HG03565 (cell line): ENCODE results near the gene CYP19A1.
"Not testable (repeated sequence)": the region's sequence is repeated elsewhere in the genome, so short reads cannot be mapped to it uniquely, and the experiment has no call there.

Experiments used
- ATAC-seq: cut with Tn5 transposase; IDR thresholded peaks from one replicate; pipeline ENCODE4 v1.9.1; 2021; ENCODE audit warnings: mild to moderate bottlenecking, moderate library complexity; ENCODE audit not compliant: unreplicated experiment

Gene CYP19A1

GRCh38 chr15:51188791-51189190 is 149.6 kb downstream of the CYP19A1 start:
- ATAC-seq: not testable (repeated sequence)

- ATAC-seq: no peak
Measured at GRCh38 chr15:51186891-51187290, 151.5 kb downstream of the CYP19A1 start.

GRCh38 chr15:51186181-51186705 is 152.2 kb downstream of the CYP19A1 start:
- ATAC-seq: no peak

GRCh38 chr15:51185213-51186159 is 152.9 kb downstream of the CYP19A1 start:
- ATAC-seq: no peak

GRCh38 chr15:51184627-51185026 is 153.8 kb downstream of the CYP19A1 start:
- ATAC-seq: no peak

- ATAC-seq: no peak
Measured at GRCh38 chr15:51183076-51183475, 155.3 kb downstream of the CYP19A1 start.

- no peak for ATAC-seq
Measured at GRCh38 chr15:51181905-51182304, 156.5 kb downstream of the CYP19A1 start.

GRCh38 chr15:51181221-51181620 is 157.2 kb downstream of the CYP19A1 start:
- no peak for ATAC-seq

GRCh38 chr15:51180534-51180933 is 157.9 kb downstream of the CYP19A1 start:
- ATAC-seq: no peak

GRCh38 chr15:51180011-51180410 is 158.4 kb downstream of the CYP19A1 start:
- ATAC-seq: no peak

GRCh38 chr15:51172193-51172592 is 166.2 kb downstream of the CYP19A1 start:
- ATAC-seq: no peak

GRCh38 chr15:51171634-51171932 is 166.8 kb downstream of the CYP19A1 start:
- no peak for ATAC-seq

GRCh38 chr15:51170882-51171633 is 167.3 kb downstream of the CYP19A1 start:
- no peak for ATAC-seq

- no peak for ATAC-seq
Measured at GRCh38 chr15:51168700-51169099, 169.7 kb downstream of the CYP19A1 start.

GRCh38 chr15:51163843-51164242 is 174.6 kb downstream of the CYP19A1 start:
- ATAC-seq: no peak

- ATAC-seq: peak; percentile 63
Measured at GRCh38 chr15:51162865-51163762, 175.3 kb downstream of the CYP19A1 start.

GRCh38 chr15:51161491-51162220 is 176.7 kb downstream of the CYP19A1 start:
- ATAC-seq: no peak

- no peak for ATAC-seq
Measured at GRCh38 chr15:51160484-51160883, 177.9 kb downstream of the CYP19A1 start.
